ENCODE results near the gene TLE1. TPM values are rescaled to one million over a fixed set of nuclear protein-coding genes. Genes with fewer than 3 reads are reported as not detected.

The TLE1 gene
- total RNA-seq, 2 donors from 2014 or later, result 17.1 to 42.8 TPM

- Histone ChIP-seq H3K36me3 (no peaks in the 10 kb centered on the region), H3K4me3 (no peak overlapping the region), H3K27me3 (no peaks in the 10 kb centered on the region), H3K27ac (no peak overlapping the region), H3K4me1 (peaks cover 0 to 24% of the 10 kb centered on the region in 2 donors), H3K9me3 (no peaks in the 10 kb centered on the region)
- no peak for TF ChIP-seq CTCF (IDR thresholded peaks at IDR 0.05)
- DNase-seq (ENCODE audit: low spot score), result no peak
Measured at GRCh38 chr9:81601639-81602623, 87.4 kb downstream of the TLE1 start.

GRCh38 chr9:81600631-81601030 lies 88.7 kb downstream of the TLE1 start:
- Histone ChIP-seq H3K36me3 (no peaks in the 10 kb centered on the region), H3K9me3 (no peaks in the 10 kb centered on the region), H3K4me1 (peaks cover 0 to 24% of the 10 kb centered on the region in 2 donors), H3K27me3 (no peaks in the 10 kb centered on the region), H3K4me3 (no peak overlapping the region), H3K27ac (peak overlapping the region in 1 of 2 donors; percentile 11)
- no peak for DNase-seq (ENCODE audit: low spot score)
- no peak for TF ChIP-seq CTCF (IDR thresholded peaks at IDR 0.05)

- Histone ChIP-seq H3K36me3 (no peaks in the 10 kb centered on the region), H3K27ac (no peak overlapping the region), H3K9me3 (no peaks in the 10 kb centered on the region), H3K4me1 (peaks cover 0 to 24% of the 10 kb centered on the region in 2 donors), H3K4me3 (no peak overlapping the region), H3K27me3 (no peaks in the 10 kb centered on the region)
- DNase-seq (ENCODE audit: low spot score), result no peak
- no peak for TF ChIP-seq CTCF (IDR thresholded peaks at IDR 0.05)
Measured at GRCh38 chr9:81599837-81600236, 89.5 kb downstream of the TLE1 start.

GRCh38 chr9:81598811-81599210 lies 90.5 kb downstream of the TLE1 start:
- Histone ChIP-seq H3K4me3 (no peak overlapping the region), H3K27ac (peak overlapping the region; percentile 35 to 53), H3K36me3 (no peaks in the 10 kb centered on the region), H3K27me3 (no peaks in the 10 kb centered on the region), H3K9me3 (no peaks in the 10 kb centered on the region), H3K4me1 (peaks cover 0 to 24% of the 10 kb centered on the region in 2 donors)
- TF ChIP-seq CTCF (IDR thresholded peaks at IDR 0.05), result no peak
- no peak for DNase-seq (ENCODE audit: low spot score)

- no peak for TF ChIP-seq CTCF (IDR thresholded peaks at IDR 0.05)
- no peak for DNase-seq (ENCODE audit: low spot score)
- Histone ChIP-seq H3K27ac (peak overlapping the region; percentile 52 to 53), H3K36me3 (no peaks in the 10 kb centered on the region), H3K9me3 (no peaks in the 10 kb centered on the region), H3K4me3 (no peak overlapping the region), H3K4me1 (peaks cover 0 to 24% of the 10 kb centered on the region in 2 donors), H3K27me3 (no peaks in the 10 kb centered on the region)
Measured at GRCh38 chr9:81598123-81598497, 91.2 kb downstream of the TLE1 start.

All from right atrium auricular region (tissue), 2 donors.